NCI-H2227 treated with DMSO at 0.1 percent for 48 hours (cell line): ENCODE results near the gene PDSS2.
A peak's percentile ranks its signal among the peaks of the same experiment; 100 is the strongest.

Experiments
- DNase-seq: peaks from one replicate; lab custom pipeline; 2025; lab: John Stamatoyannopoulos, UW

PDSS2 gene

GRCh38 chr6:107267634-107268033 lies 191.7 kb downstream of the PDSS2 start:
- no peak for DNase-seq

GRCh38 chr6:107267006-107267405 lies 192.4 kb downstream of the PDSS2 start:
- DNase-seq: no peak

- DNase-seq: no peak
Measured at GRCh38 chr6:107266563-107266962, 192.8 kb downstream of the PDSS2 start.

DNA sequence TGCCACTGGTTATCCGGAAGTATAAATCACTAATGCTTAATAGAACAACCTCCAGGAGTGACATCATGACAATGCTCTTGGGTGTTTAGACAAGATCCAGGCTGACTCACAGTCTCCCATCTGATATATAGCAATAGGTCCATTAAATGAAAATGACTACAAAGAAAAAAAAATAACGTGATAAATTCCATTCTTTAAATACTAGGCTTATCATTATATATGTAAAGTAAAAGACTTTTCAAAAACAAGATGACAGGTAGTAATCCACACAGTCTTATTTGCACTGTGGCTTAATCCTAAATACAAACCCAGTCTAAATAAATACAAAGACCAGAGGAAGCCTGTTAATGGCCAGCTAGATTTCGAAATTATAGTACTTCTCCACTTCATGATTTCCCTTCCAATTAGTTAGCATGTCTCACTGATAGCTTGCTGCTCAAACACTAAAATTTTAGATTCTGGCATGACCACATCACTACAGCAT lies 195.0 kb downstream of the PDSS2 start:
- peak; percentile 42 for DNase-seq

- DNase-seq: no peak
Measured at GRCh38 chr6:107259951-107260350, 199.4 kb downstream of the PDSS2 start.

- no peak for DNase-seq
Measured at GRCh38 chr6:107248147-107248546, 211.2 kb downstream of the PDSS2 start.

GRCh38 chr6:107246972-107247615 lies 212.3 kb downstream of the PDSS2 start:
- DNase-seq: no peak

DNA sequence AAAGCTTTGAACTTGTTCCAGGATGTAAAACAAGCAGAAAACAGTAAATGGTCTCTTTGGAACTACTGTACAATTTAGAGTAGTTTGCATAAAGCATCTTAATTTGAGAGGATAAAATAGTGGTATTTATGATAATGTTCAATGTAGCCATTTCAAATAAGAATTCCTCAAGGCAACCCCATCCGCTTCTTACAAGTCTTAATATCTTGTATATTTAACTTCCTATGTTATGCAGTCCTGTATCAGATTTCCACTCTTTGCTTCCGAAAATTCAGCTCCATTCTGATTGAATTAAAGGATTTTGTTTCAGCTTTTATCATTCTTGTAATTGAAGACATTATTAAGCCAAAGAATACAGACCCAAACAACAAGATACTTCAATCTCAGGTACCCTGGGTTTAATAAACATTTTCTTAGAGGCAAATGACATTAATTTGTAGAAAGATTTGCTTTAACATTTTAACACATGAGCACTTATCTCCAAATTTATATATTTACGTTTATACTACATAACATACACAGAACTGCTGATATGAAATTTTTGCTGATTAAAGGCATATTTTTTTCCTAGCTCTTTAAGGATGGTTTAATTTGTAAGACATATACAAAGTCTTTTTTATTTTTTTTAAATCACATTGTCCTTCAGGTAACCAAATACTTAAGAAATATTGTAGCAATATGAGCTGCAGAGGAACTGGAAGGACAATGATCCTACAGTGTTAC lies 213.0 kb downstream of the PDSS2 start:
- no peak for DNase-seq

- DNase-seq: no peak
Measured at GRCh38 chr6:107244742-107245480, 214.5 kb downstream of the PDSS2 start.

DNA sequence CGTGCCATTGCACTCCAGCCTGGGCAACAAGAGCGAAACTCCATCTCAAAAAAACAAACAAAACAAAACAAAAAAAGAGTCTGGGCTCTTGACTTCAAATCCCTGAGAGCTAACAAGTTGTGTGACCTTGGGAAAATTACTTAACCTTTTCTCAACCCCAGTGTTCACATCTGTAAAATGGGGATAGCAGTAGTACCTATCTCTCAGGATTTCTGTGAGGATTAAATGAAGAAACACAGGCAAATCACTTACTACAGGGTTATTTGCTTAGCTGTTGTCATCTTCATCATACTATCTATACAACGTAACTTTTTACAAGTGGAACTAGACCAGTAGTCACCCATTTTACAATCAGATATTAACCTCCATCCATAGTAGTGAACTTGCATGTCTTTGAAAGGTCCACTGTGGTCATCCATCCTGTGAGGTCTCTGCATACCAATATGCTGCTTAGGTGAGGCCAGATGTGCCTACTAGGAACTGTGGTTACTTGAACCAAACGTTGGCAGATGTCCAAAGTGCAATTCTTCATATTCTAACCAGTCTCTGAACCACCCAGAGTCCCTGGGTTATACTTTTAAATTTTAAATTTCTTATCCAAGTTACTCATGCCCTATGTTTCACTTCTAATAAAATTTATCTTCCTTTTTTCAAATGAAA lies 215.2 kb downstream of the PDSS2 start:
- no peak for DNase-seq

- no peak for DNase-seq
Measured at GRCh38 chr6:107243471-107243870, 215.9 kb downstream of the PDSS2 start.

GRCh38 chr6:107237992-107238660 lies 221.2 kb downstream of the PDSS2 start:
- no peak for DNase-seq

DNA sequence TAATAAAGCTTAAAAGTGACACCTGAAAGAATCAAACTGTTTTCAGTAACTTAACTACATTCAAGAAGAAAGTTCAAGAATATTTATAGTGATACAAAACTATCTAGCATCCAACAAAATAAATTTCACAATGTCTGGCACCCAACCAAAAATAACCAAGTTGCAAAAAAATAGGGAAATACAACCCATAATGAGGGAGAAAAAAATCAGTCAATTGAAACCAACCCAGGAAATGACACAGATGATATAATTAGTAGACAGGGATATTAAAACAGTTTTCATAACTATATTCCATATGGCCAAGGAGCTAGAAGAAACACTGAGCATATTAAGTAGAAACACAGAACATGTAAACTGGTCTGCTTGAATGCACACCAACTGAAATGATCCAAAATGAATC lies 223.9 kb downstream of the PDSS2 start:
- no peak for DNase-seq

- DNase-seq: no peak
Measured at GRCh38 chr6:107235007-107235406, 224.4 kb downstream of the PDSS2 start.

DNA sequence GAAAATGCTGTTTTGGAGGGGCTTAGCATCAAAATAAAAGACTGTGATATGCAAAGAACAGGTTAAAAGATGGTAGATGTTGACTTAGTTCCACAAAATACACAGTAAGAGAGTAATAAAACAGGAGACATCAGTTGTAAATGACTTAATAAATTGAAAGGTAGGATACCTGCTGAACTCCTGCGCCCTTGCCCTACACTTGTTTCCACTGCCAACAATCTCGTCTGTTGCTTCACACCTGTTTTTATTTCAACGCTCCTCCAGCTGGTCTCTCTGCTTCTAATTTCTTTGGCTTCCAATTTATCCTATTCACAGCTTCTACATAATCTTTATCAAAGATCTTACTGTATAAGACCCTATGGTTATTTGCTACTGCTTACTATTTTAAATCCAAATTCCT lies 228.1 kb downstream of the PDSS2 start:
- no peak for DNase-seq

GRCh38 chr6:107230448-107230847 lies 228.9 kb downstream of the PDSS2 start:
- no peak for DNase-seq

- no peak for DNase-seq
Measured at GRCh38 chr6:107230024-107230423, 229.3 kb downstream of the PDSS2 start.

- DNase-seq: no peak
Measured at GRCh38 chr6:107228754-107229153, 230.6 kb downstream of the PDSS2 start.

GRCh38 chr6:107221519-107221918 lies 237.8 kb downstream of the PDSS2 start:
- no peak for DNase-seq

GRCh38 chr6:107219851-107220250 lies 239.5 kb downstream of the PDSS2 start:
- DNase-seq: no peak

DNA sequence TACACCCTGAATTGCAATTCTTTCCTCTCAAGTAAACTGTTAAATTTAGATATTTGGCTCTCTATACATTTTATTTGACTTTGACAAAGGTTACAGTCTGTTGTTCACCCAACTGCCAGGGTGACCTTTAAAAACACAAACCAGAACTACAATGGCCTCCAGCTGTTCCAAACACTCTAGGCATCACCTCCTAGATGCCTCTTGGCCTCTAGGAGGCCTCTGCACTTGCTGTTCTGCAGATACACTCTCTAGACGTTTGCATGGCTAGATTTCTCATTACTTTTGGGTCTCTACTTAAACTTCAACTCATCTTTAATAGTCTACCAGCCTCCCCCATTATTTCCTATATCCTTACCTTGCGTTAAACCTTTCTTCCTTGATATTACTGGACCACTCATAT lies 241.2 kb downstream of the PDSS2 start:
- no peak for DNase-seq

DNA sequence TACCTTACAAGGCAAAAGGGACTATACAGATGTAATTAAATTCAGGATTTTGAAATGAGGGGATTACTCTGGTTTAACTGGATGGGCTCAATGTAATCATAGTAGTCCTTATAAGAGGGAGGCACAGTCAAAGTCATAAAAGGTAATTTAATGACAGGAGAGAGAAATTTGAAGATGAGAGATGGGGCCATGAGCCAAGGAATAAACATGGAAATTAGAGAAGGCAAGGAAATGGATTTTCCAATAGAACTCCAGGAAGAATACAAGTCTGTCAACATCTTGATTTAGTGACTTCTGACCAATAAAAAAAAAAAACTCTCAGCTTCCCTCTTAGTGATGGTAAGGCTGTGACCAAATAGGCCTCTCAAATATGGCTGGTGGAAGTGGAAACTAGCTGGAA lies 242.1 kb downstream of the PDSS2 start:
- no peak for DNase-seq
